Subcutaneous abdominal adipose tissue (tissue), 5 donors: ENCODE data around the gene IGSF6.
A peak's percentile ranks its signal among the peaks of the same experiment; 100 is the strongest.
"Not testable (repeated sequence)": the region's sequence is repeated elsewhere in the genome, so short reads cannot be mapped to it uniquely, and the experiment has no call there.

Experiments used
- H3K27ac ChIP-seq: one replicate; pipeline ENCODE4 v1.7.0; 2013; ENCODE audit warnings: low read depth, mild to moderate bottlenecking, inconsistent platforms, low read length, moderate library complexity
- H3K27me3 ChIP-seq, 5 donors: one replicate each; pipeline ENCODE4 v1.7.0; 2013; ENCODE audit warnings: low read length in 5 of 5, inconsistent platforms in 1 of 5; ENCODE audit not compliant: control insufficient read depth in 5 of 5, insufficient read depth in 4 of 5
- H3K36me3 ChIP-seq, 5 donors: one replicate each; pipeline ENCODE4 v1.7.0; 2013; ENCODE audit warnings: low read length in 5 of 5; ENCODE audit not compliant: control insufficient read depth in 5 of 5, insufficient read depth in 5 of 5
- H3K4me1 ChIP-seq, 5 donors: one replicate each; pipeline ENCODE4 v1.7.0; 2013; ENCODE audit warnings: low read length in 5 of 5, mild to moderate bottlenecking in 3 of 5, moderate library complexity in 1 of 5; ENCODE audit not compliant: control insufficient read depth in 5 of 5, insufficient read depth in 5 of 5
- H3K4me3 ChIP-seq, 5 donors: one replicate each; pipeline ENCODE4 v1.7.0; 2013; ENCODE audit warnings: low read length in 5 of 5, low read depth in 1 of 5
- H3K9ac ChIP-seq, 5 donors: one replicate each; pipeline ENCODE4 v1.7.0; 2013; ENCODE audit warnings: low read length in 5 of 5, mild to moderate bottlenecking in 4 of 5, moderate library complexity in 3 of 5
- H3K9me3 ChIP-seq, 5 donors: one replicate each; pipeline ENCODE4 v1.7.0; 2013; ENCODE audit warnings: low read length in 5 of 5; ENCODE audit not compliant: control insufficient read depth in 5 of 5
- donor health status: healthy.
- donor health status: healthy.
- donor health status: healthy.
- donor health status: healthy.
- donor health status: healthy.

Gene IGSF6

GRCh38 chr16:21610006-21610544 lies 42.3 kb downstream of the IGSF6 start:
- no peaks in the 10 kb centered on the region for H3K36me3 ChIP-seq
- no peak overlapping the region for H3K4me3 ChIP-seq
- H3K27me3 ChIP-seq, result no peaks in the 10 kb centered on the region
- peaks cover 2 to 40% (median 37%) of the 10 kb centered on the region in 5 donors for H3K4me1 ChIP-seq
- no peak overlapping the region for H3K9ac ChIP-seq
- no peak overlapping the region for H3K27ac ChIP-seq
- H3K9me3 ChIP-seq, result no peaks in the 10 kb centered on the region

DNA sequence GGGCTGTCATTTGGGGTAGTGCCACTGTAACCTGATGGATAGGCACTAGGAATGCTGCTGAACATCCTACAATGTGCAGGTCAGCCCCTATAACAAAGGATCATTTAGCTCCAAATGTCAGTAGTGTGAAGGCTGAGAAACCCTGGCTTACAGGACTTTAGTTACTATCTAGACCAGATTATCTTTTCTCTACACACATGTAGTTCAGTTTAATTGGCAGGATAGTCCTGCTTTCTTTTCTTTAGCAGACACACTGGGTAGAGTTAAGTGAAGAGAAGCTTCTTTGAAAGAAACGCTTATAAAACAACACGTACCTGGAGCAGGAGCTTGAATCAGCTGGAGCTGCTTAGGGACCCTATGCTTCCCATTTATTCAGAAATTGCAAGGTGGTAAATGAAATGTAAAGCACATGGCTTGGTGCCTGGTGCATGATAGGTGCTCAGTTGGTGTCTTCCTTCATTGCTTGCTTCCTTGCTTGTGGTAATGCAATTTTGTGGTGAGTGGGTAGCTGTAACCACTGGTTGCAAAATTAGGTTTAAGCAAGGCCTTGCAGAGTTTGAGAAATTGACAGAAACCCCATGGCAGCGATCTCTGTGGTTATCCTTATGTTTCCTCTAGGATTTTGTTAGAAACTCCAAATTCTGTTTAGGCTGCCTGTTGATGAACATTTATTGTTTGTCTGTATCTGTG lies 43.6 kb downstream of the IGSF6 start:
- H3K36me3 ChIP-seq, result no peaks in the 10 kb centered on the region
- no peaks in the 10 kb centered on the region for H3K27me3 ChIP-seq
- no peak overlapping the region for H3K27ac ChIP-seq
- H3K4me1 ChIP-seq, result peaks cover 2 to 53% (median 50%) of the 10 kb centered on the region in 5 donors
- no peak overlapping the region for H3K4me3 ChIP-seq
- H3K9me3 ChIP-seq, result no peaks in the 10 kb centered on the region
- no peak overlapping the region for H3K9ac ChIP-seq

- not testable (repeated sequence) for H3K4me3 ChIP-seq, H3K27me3 ChIP-seq, H3K27ac ChIP-seq, H3K9me3 ChIP-seq, H3K36me3 ChIP-seq, H3K9ac ChIP-seq
- H3K4me1 ChIP-seq, result peaks cover 0 to 52% (median 46%) of the 10 kb centered on the region in 5 donors
Observed at GRCh38 chr16:21605848-21606247, 46.6 kb downstream of the IGSF6 start.

DNA sequence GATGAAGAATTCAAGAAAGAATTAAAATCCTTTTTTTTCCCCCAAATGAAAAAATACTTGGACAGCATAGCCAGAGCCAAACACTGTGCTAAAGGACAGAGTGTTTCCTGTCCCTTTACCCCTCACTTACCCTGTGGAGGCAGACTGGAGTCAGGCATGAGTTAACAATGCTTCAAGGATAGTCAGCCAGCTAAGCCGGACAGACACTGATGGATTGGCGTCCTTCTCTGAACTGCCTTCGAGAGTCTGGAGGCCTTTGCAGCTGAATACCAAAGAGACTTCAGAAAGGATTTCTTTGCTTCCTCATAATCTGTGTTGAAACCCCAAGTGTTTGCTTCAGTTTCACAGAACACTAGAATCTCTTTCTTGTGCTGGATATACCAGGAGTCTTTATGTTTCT lies 48.5 kb downstream of the IGSF6 start:
- H3K4me3 ChIP-seq, result no peak overlapping the region
- no peaks in the 10 kb centered on the region for H3K9me3 ChIP-seq
- peak overlapping the region; percentile 13 for H3K27ac ChIP-seq
- no peaks in the 10 kb centered on the region for H3K27me3 ChIP-seq
- H3K9ac ChIP-seq, result peak overlapping the region in 2 of 5 donors; percentile 6 to 8
- H3K4me1 ChIP-seq, result peaks cover 2 to 52% (median 43%) of the 10 kb centered on the region in 5 donors
- no peaks in the 10 kb centered on the region for H3K36me3 ChIP-seq

DNA sequence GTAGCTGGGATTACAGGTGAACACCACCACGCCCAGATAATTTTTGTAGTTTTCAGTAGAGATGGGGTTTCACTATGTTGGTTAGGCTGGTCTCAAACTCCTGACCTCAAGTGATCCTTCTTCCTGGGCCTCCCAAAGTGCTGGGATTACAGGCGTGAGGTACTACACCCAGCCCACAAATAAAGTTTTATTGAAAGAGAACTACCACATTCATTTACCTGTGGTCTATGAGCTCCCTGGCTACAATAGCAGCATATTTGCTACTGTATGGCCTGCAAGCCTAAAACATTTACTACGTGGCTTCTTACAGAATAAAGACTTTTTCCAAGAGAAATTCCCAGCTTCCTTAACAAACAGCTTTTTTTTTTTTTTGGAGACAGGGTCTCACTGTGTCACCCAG lies 49.6 kb downstream of the IGSF6 start:
- H3K9me3 ChIP-seq, result no peaks in the 10 kb centered on the region
- no peak overlapping the region for H3K4me3 ChIP-seq
- no peaks in the 10 kb centered on the region for H3K36me3 ChIP-seq
- no peak overlapping the region for H3K9ac ChIP-seq
- no peaks in the 10 kb centered on the region for H3K27me3 ChIP-seq
- H3K4me1 ChIP-seq, result peaks cover 2 to 49% (median 38%) of the 10 kb centered on the region in 5 donors
- H3K27ac ChIP-seq, result no peak overlapping the region

DNA sequence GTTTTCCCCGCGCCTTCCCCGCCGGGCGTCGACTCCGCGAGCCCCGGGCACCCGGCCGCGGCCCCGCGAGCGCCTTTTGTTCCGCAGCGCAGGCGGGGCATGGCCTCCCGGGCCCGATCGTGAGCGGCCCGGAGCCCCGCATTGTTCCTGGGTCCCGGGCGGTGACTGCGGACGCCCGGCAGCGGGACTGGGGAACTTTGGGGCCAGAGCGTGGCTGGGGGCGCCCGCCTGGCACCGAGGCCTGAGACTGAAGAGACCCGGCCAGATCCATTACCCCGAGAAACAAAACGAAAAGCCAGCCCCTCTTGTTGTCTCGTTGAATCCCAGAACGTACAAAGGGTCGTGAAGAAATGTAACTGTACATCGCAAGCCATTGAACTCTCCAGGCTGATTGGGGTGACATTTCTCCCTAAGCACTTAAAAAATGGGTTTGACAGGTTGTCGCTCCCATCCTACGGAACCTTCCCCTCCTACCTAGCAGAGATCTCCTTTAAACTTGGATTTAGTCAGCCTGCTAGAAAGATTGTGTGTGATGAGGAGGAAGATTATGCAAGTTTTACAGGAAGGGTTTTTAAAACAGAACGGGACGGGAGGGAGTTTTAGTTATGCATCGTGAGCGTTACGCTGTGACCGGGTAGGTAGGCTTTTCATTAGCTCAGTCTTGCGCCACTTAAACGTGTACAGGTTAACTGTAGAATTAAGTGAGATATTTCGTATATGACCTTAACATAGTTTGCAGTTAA lies 52.2 kb downstream of the IGSF6 start:
- Histone ChIP-seq H3K9me3 (no peaks in the 10 kb centered on the region), H3K36me3 (no peaks in the 10 kb centered on the region), H3K27ac (peak overlapping the region; percentile 90), H3K9ac (peak overlapping the region; percentile 91 to 98 (median 97)), H3K4me3 (peak overlapping the region; percentile 91 to 97 (median 96)), H3K27me3 (no peaks in the 10 kb centered on the region), H3K4me1 (peaks cover 2 to 44% (median 35%) of the 10 kb centered on the region in 5 donors)

- Histone ChIP-seq H3K4me3 (peak within 1 kb of the TSS; percentile 91 to 97 (median 96)), H3K27ac (peak within 1 kb of the TSS; percentile 90), H3K27me3 (no peaks in the 10 kb centered on the region), H3K9ac (peak within 1 kb of the TSS; percentile 96 to 98 (median 97)), H3K4me1 (peaks cover 2 to 38% (median 28%) of the 10 kb centered on the region in 5 donors), H3K36me3 (no peaks in the 10 kb centered on the region), H3K9me3 (no peaks in the 10 kb centered on the region)
Observed at GRCh38 chr16:21599122-21600030, 53.0 kb downstream of the IGSF6 start, which contains the start of gene METTL9. TSS of gene METTL9 (plus strand) at chr16:21599577. CDS start at chr16:21599734, 157 bp downstream.

- Histone ChIP-seq H3K27ac (peak overlapping the region; percentile 90), H3K27me3 (no peaks in the 10 kb centered on the region), H3K9me3 (no peaks in the 10 kb centered on the region), H3K9ac (peak overlapping the region; percentile 85 to 98 (median 92)), H3K4me1 (peaks cover 2 to 31% (median 22%) of the 10 kb centered on the region in 5 donors), H3K4me3 (peak overlapping the region; percentile 91 to 97 (median 96)), H3K36me3 (no peaks in the 10 kb centered on the region)
Observed at GRCh38 chr16:21598701-21599121, 53.7 kb downstream of the IGSF6 start.

DNA sequence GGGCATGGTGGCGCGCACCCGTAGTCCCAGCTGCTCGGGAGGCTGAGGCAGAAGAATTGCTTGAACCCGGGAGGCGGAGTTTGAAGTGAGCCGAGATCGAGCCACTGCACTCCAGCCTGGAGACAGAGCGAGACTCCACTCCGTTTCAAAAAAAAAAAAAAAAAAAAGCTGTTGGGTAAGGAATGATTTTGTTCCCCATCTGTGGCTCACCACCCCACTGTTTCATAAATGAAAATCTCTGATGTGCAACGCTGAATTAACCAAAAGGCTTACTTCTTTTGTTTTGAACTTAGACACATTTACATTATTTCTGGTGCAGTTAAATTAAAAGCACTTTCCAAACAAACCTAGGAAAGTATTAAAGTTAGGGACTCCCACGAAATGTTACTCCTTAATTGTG lies 54.2 kb downstream of the IGSF6 start:
- peaks cover 2 to 31% (median 21%) of the 10 kb centered on the region in 5 donors for H3K4me1 ChIP-seq
- peak overlapping the region in 4 of 5 donors; percentile 90 to 98 (median 94) for H3K9ac ChIP-seq
- H3K36me3 ChIP-seq, result no peaks in the 10 kb centered on the region
- H3K27me3 ChIP-seq, result no peaks in the 10 kb centered on the region
- peak overlapping the region; percentile 91 to 97 (median 96) for H3K4me3 ChIP-seq
- H3K9me3 ChIP-seq, result no peaks in the 10 kb centered on the region
- peak overlapping the region; percentile 90 for H3K27ac ChIP-seq
